K562 (cell line): ENCODE results near the gene SPEF1.

ENCODE experiments used
- HNRNPUL1 ChIP-seq: fragments of 200-400 bp; formaldehyde crosslinking; IDR thresholded peaks from 2 replicates; pipeline ENCODE4 v1.6.1; 2017; ENCODE audit warnings: low read length
- WHSC1 ChIP-seq: IDR thresholded peaks from one replicate; pipeline ENCODE4 v1.6.1; 2012; ENCODE audit warnings: low read length, control low read depth, inconsistent platforms
- YY1 ChIP-seq, 3 experiments: IDR thresholded peaks; 2 replicates each; pipeline ENCODE4 v1.6.1; 2011; ENCODE audit warnings: low read length in 2 of 3, mild to moderate bottlenecking in 2 of 3, moderate library complexity in 2 of 3, borderline replicate concordance in 1 of 3, control low read depth in 1 of 3, low read depth in 1 of 3; ENCODE audit not compliant: insufficient read depth in 3 of 3, insufficient replicate concordance in 2 of 3, control insufficient read depth in 1 of 3, insufficient read length in 1 of 3; ENCODE audit errors: extremely low read depth in 1 of 3

DNA sequence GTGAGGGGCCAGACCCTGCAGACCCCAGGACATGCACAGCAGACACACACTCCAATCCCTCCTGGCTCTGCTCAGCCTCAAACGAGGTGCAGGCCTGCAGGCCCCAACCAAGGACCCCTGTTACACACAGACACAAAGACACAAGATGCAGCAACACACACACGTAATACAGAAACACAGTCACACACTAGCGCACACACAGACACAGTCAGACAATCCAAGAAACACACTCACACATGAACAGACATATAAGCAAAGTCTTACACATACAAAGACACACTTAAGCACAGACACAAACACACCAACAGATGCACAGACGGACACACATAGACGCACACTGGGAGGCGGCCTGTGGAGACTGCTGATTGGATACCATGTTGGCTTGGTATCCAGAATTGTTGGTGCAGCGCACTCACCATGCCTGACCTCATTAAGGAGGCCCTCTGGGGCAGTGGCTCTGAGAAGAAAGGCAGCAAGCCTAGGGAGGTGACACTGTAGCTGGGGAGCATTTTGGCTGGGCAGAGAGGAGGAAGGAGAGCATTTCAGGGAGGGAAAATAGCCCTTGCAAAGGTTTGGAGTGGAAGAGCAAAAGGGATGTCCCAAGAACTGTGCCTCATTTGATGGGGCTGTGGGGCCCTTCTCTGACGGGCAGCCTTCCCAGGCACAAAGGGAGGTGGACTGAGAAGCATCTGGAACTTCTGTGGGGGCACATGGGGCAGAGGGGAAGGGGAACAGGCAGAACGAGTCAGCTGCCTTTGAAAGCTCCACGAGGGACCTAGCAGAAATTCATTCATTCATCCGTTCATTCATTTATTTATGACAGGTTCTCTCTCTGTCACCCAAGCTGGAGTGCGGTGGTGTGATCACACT lies 50.2 kb downstream of the SPEF1 start:
- TF ChIP-seq YY1 (IDR thresholded peaks at IDR 0.05; ENCODE audit: borderline replicate concordance in 1 of 3, control insufficient read depth in 1 of 3, extremely low read depth in 1 of 3, insufficient read depth in 3 of 3, insufficient read length in 1 of 3, insufficient replicate concordance in 2 of 3, low read depth in 1 of 3, low read length in 2 of 3) (no peak), HNRNPUL1 (no peak), WHSC1 (no peak)
